Endothelial cell of umbilical vein (primary cell): ENCODE measurements around the gene ARHGEF25. TPM values are rescaled to one million over a fixed set of nuclear protein-coding genes. Genes with fewer than 3 reads are reported as not detected.

Source experiments
- polyA plus RNA-seq, 4 experiments: library from polyadenylated mRNA; depleted of rRNA in 3 of 4; stranded (reverse) in 3 of 4; unstranded in 1 of 4; fragments of >200 nt; gene quantifications; 2 replicates each; pipeline versions ENCODE4 v1.2.1 to v1.2.3, GENCODE V29; 2011 to 2012; ENCODE audit warnings: missing spikeins in 1 of 4
- total RNA-seq: library from RNA; stranded (reverse); gene quantifications from 2 replicates; pipeline ENCODE4 v1.2.3, GENCODE V29; 2021

The ARHGEF25 gene
- total and polyA plus RNA-seq, 2 donors (not counting 3 experiments of a cell fraction or from before 2014, with no cell fraction given): 4.7 to 7.4 TPM

Other genes with a start within 250 kb of the ARHGEF25 start
- gene R3HDM2, start 180.4 kb upstream of the ARHGEF25 start, total RNA-seq: 31.3 and 36.6 TPM in 2 replicates
- 26.1 and 28.0 TPM in 2 replicates for gene R3HDM2, start 180.4 kb upstream of the ARHGEF25 start, polyA plus RNA-seq
- gene INHBC, start 176.7 kb upstream of the ARHGEF25 start, total RNA-seq: not detected in 2 replicates
- gene INHBC, start 176.7 kb upstream of the ARHGEF25 start, polyA plus RNA-seq: 0.08 TPM in 1 of 2 replicates, not detected in the other
- gene INHBE, start 156.1 kb upstream of the ARHGEF25 start, total RNA-seq: not detected in 2 replicates
- gene INHBE, start 156.1 kb upstream of the ARHGEF25 start, polyA plus RNA-seq: not detected in 2 replicates
- 0.29 and 1.1 TPM in 2 replicates for gene GLI1, start 151.7 kb upstream of the ARHGEF25 start, total RNA-seq
- gene GLI1, start 151.7 kb upstream of the ARHGEF25 start, polyA plus RNA-seq: 0.10 and 0.14 TPM in 2 replicates
- 0.38 TPM in 1 of 2 replicates, not detected in the other for gene ARHGAP9, start 131.6 kb upstream of the ARHGEF25 start, total RNA-seq
- 0.25 and 0.35 TPM in 2 replicates for gene ARHGAP9, start 131.6 kb upstream of the ARHGEF25 start, polyA plus RNA-seq
- gene MARS1, start 123.4 kb upstream of the ARHGEF25 start, total RNA-seq: 212 and 216 TPM in 2 replicates
- gene MARS1, start 123.4 kb upstream of the ARHGEF25 start, polyA plus RNA-seq: 98.8 and 118 TPM in 2 replicates
- 9.8 and 13.7 TPM in 2 replicates for gene DDIT3, start 90.9 kb upstream of the ARHGEF25 start, total RNA-seq
- gene DDIT3, start 90.9 kb upstream of the ARHGEF25 start, polyA plus RNA-seq: 15.4 and 22.0 TPM in 2 replicates
- 85.6 and 95.2 TPM in 2 replicates for gene MBD6, start 88.6 kb upstream of the ARHGEF25 start, total RNA-seq
- gene MBD6, start 88.6 kb upstream of the ARHGEF25 start, polyA plus RNA-seq: 8.5 and 10.6 TPM in 2 replicates
- gene DCTN2, start 64.2 kb upstream of the ARHGEF25 start, total RNA-seq: 157 and 161 TPM in 2 replicates
- 146 and 234 TPM in 2 replicates for gene DCTN2, start 64.2 kb upstream of the ARHGEF25 start, polyA plus RNA-seq
- gene KIF5A, start 61.4 kb upstream of the ARHGEF25 start, total RNA-seq: 0.12 and 0.35 TPM in 2 replicates
- gene KIF5A, start 61.4 kb upstream of the ARHGEF25 start, polyA plus RNA-seq: 0.05 and 0.07 TPM in 2 replicates
- 9.1 and 11.5 TPM in 2 replicates for gene PIP4K2C, start 20.2 kb upstream of the ARHGEF25 start, total RNA-seq
- gene PIP4K2C, start 20.2 kb upstream of the ARHGEF25 start, polyA plus RNA-seq: 10.5 and 11.3 TPM in 2 replicates
- gene DTX3, start 6.6 kb upstream of the ARHGEF25 start, total RNA-seq: 25.9 and 34.5 TPM in 2 replicates
- 51.4 and 65.0 TPM in 2 replicates for gene DTX3, start 6.6 kb upstream of the ARHGEF25 start, polyA plus RNA-seq
- 0.25 and 0.35 TPM in 2 replicates for gene B4GALNT1, start 21.8 kb downstream of the ARHGEF25 start, total RNA-seq
- 0.24 and 0.33 TPM in 2 replicates for gene B4GALNT1, start 21.8 kb downstream of the ARHGEF25 start, polyA plus RNA-seq
- 188 and 212 TPM in 2 replicates for gene OS9, start 82.7 kb downstream of the ARHGEF25 start, total RNA-seq
- gene OS9, start 82.7 kb downstream of the ARHGEF25 start, polyA plus RNA-seq: 374 and 561 TPM in 2 replicates
- gene AGAP2, start 127.3 kb downstream of the ARHGEF25 start, total RNA-seq: 0.05 and 0.24 TPM in 2 replicates
- 0.04 and 0.05 TPM in 2 replicates for gene AGAP2, start 127.3 kb downstream of the ARHGEF25 start, polyA plus RNA-seq
- gene TSPAN31, start 133.6 kb downstream of the ARHGEF25 start, total RNA-seq: 14.6 and 15.0 TPM in 2 replicates
- 33.3 and 43.9 TPM in 2 replicates for gene TSPAN31, start 133.6 kb downstream of the ARHGEF25 start, polyA plus RNA-seq
- gene CDK4, start 140.9 kb downstream of the ARHGEF25 start, total RNA-seq: 156 and 171 TPM in 2 replicates
- gene CDK4, start 140.9 kb downstream of the ARHGEF25 start, polyA plus RNA-seq: 300 and 332 TPM in 2 replicates
- gene MARCHF9, start 143.7 kb downstream of the ARHGEF25 start, total RNA-seq: 3.0 and 4.6 TPM in 2 replicates
- 4.8 and 5.8 TPM in 2 replicates for gene MARCHF9, start 143.7 kb downstream of the ARHGEF25 start, polyA plus RNA-seq
- 2.4 and 2.7 TPM in 2 replicates for gene CYP27B1, start 155.6 kb downstream of the ARHGEF25 start, total RNA-seq
- 0.62 TPM in 2 replicates for gene CYP27B1, start 155.6 kb downstream of the ARHGEF25 start, polyA plus RNA-seq
- 24.3 and 24.8 TPM in 2 replicates for gene METTL1, start 160.7 kb downstream of the ARHGEF25 start, total RNA-seq
- gene METTL1, start 160.7 kb downstream of the ARHGEF25 start, polyA plus RNA-seq: 23.6 and 25.0 TPM in 2 replicates
- gene EEF1AKMT3, start 161.2 kb downstream of the ARHGEF25 start, total RNA-seq: 6.6 and 8.8 TPM in 2 replicates
- gene EEF1AKMT3, start 161.2 kb downstream of the ARHGEF25 start, polyA plus RNA-seq: 7.3 and 7.9 TPM in 2 replicates
- gene TSFM, start 171.4 kb downstream of the ARHGEF25 start, total RNA-seq: 39.3 and 41.8 TPM in 2 replicates
- 13.2 and 16.5 TPM in 2 replicates for gene TSFM, start 171.4 kb downstream of the ARHGEF25 start, polyA plus RNA-seq
- gene AVIL, start 207.3 kb downstream of the ARHGEF25 start, total RNA-seq: 2.2 and 3.0 TPM in 2 replicates
- gene AVIL, start 207.3 kb downstream of the ARHGEF25 start, polyA plus RNA-seq: 1.0 and 1.1 TPM in 2 replicates
- gene CTDSP2, start 235.3 kb downstream of the ARHGEF25 start, total RNA-seq: 128 and 142 TPM in 2 replicates
- 120 and 146 TPM in 2 replicates for gene CTDSP2, start 235.3 kb downstream of the ARHGEF25 start, polyA plus RNA-seq